Measurements from ENCODE around the gene SNRPA1. TPM values are rescaled to one million over a fixed set of nuclear protein-coding genes. Genes with fewer than 3 reads are reported as not detected.
A peak's percentile ranks its signal among the peaks of the same experiment; 100 is the strongest.

SNRPA1 gene
- total and polyA plus RNA-seq, 7 donors: 26.0 to 76.3 (median 40.5) TPM

- WGBS, 2 donors: 5 to 13% methylated on average over 14 of the region's 14 CpGs
- peaks cover 19 to 67% (median 40%) of the 10 kb centered on the region in 4 donors for H3K36me3 ChIP-seq
- intact Hi-C loops (cut with DNase I): loop anchor here (2.0 kb wide), 1 partner anchor 18 kb away; the partner anchor contains the start of gene SNRPA1
These were observed 18.5 kb downstream of the SNRPA1 start for GRCh38 chr15:101276501-101277037.

GRCh38 chr15:101275018-101275417 lies 20.0 kb downstream of the SNRPA1 start:
- TF ChIP-seq CTCF (IDR thresholded peaks at IDR 0.05) (no peak), POLR2AphosphoS5 (IDR thresholded peaks at IDR 0.05) (no peak), POLR2A (IDR thresholded peaks at IDR 0.05) (no peak), EP300 (IDR thresholded peaks at IDR 0.05) (no peak)
- intact Hi-C loops (cut with DNase I): no loop called here
- Histone ChIP-seq H3K4me1 (peaks cover 0 to 22% (median 21%) of the 10 kb centered on the region in 4 donors), H3K9me3 (no peaks in the 10 kb centered on the region), H3K27me3 (no peaks in the 10 kb centered on the region), H3K36me3 (peaks cover 19 to 65% (median 47%) of the 10 kb centered on the region in 4 donors), H3K27ac (no peak overlapping the region), H3K4me3 (no peak overlapping the region)
- WGBS, 2 donors: 80 to 84% methylated on average over 5 of the region's 5 CpGs
- DNase-seq: no peak

More at GRCh38 chr15:101276501-101277037, 18.5 kb downstream of the SNRPA1 start:
- TF ChIP-seq POLR2A (IDR thresholded peaks at IDR 0.05) (no peak), EP300 (IDR thresholded peaks at IDR 0.05) (no peak), CTCF (IDR thresholded peaks at IDR 0.05) (peak in 2 of 4 experiments; percentile 9 to 50), POLR2AphosphoS5 (IDR thresholded peaks at IDR 0.05) (no peak)
- Histone ChIP-seq H3K4me1 (peaks cover 0 to 22% (median 21%) of the 10 kb centered on the region in 4 donors), H3K27me3 (no peaks in the 10 kb centered on the region), H3K4me3 (peak overlapping the region; percentile 86 to 95 (median 88)), H3K9me3 (no peaks in the 10 kb centered on the region), H3K27ac (peak overlapping the region; percentile 88 to 97 (median 92))
- no peak for DNase-seq

GRCh38 chr15:101273534-101273933 lies 21.5 kb downstream of the SNRPA1 start:
- DNase-seq: no peak
- H3K9me3 ChIP-seq: no peaks in the 10 kb centered on the region
- peaks cover 19 to 65% (median 46%) of the 10 kb centered on the region in 4 donors for H3K36me3 ChIP-seq
- no peak for TF ChIP-seq EP300 (IDR thresholded peaks at IDR 0.05)
- TF ChIP-seq CTCF (IDR thresholded peaks at IDR 0.05): no peak
- no peak for TF ChIP-seq POLR2AphosphoS5 (IDR thresholded peaks at IDR 0.05)
- no peak for TF ChIP-seq POLR2A (IDR thresholded peaks at IDR 0.05)
- intact Hi-C loops (cut with DNase I): no loop called here
- no peak overlapping the region for H3K27ac ChIP-seq
- H3K27me3 ChIP-seq: no peaks in the 10 kb centered on the region
- 87 to 96% methylated on average over 5 of the region's 5 CpGs for WGBS, 2 donors
- no peak overlapping the region for H3K4me3 ChIP-seq
- peaks cover 0 to 22% (median 21%) of the 10 kb centered on the region in 4 donors for H3K4me1 ChIP-seq

- H3K27me3 ChIP-seq: no peaks in the 10 kb centered on the region
- H3K4me1 ChIP-seq: peaks cover 0 to 22% (median 18%) of the 10 kb centered on the region in 4 donors
- H3K4me3 ChIP-seq: no peak overlapping the region
- intact Hi-C loops (cut with DNase I): no loop called here
- H3K9me3 ChIP-seq: no peaks in the 10 kb centered on the region
- H3K27ac ChIP-seq: no peak overlapping the region
- TF ChIP-seq CTCF (IDR thresholded peaks at IDR 0.05): no peak
- no peak for TF ChIP-seq POLR2A (IDR thresholded peaks at IDR 0.05)
- TF ChIP-seq POLR2AphosphoS5 (IDR thresholded peaks at IDR 0.05): no peak
- no peak for TF ChIP-seq EP300 (IDR thresholded peaks at IDR 0.05)
- peaks cover 19 to 65% (median 46%) of the 10 kb centered on the region in 4 donors for H3K36me3 ChIP-seq
- no peak for DNase-seq
- WGBS, 2 donors: 88 to 89% methylated on average over 9 of the region's 9 CpGs
These were observed 22.5 kb downstream of the SNRPA1 start for GRCh38 chr15:101272584-101272983.

Data from sigmoid colon (tissue), 7 donors.